ENCODE measurements around the gene GFRA1.

GRCh38 chr10:116195039-116195438, 78.0 kb downstream of the GFRA1 start:
- TF ChIP-seq, protein P1, sequence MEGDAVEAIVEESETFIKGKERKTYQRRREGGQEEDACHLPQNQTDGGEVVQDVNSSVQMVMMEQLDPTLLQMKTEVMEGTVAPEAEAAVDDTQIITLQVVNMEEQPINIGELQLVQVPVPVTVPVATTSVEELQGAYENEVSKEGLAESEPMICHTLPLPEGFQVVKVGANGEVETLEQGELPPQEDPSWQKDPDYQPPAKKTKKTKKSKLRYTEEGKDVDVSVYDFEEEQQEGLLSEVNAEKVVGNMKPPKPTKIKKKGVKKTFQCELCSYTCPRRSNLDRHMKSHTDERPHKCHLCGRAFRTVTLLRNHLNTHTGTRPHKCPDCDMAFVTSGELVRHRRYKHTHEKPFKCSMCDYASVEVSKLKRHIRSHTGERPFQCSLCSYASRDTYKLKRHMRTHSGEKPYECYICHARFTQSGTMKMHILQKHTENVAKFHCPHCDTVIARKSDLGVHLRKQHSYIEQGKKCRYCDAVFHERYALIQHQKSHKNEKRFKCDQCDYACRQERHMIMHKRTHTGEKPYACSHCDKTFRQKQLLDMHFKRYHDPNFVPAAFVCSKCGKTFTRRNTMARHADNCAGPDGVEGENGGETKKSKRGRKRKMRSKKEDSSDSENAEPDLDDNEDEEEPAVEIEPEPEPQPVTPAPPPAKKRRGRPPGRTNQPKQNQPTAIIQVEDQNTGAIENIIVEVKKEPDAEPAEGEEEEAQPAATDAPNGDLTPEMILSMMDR (optimal IDR thresholded peaks at IDR 0.05 in 1 of 3, IDR thresholded peaks at IDR 0.05 in 1 of 3, conservative IDR thresholded peaks at IDR 0.05 in 1 of 3; ENCODE audit: extremely low read depth in 1 of 3, insufficient read depth in 2 of 3, low read length in 3 of 3) = no peak
- TF ChIP-seq EZH2 (IDR thresholded peaks at IDR 0.05; ENCODE audit: low read length) = no peak
